ENCODE data around the gene TRIP12.
"Not testable (repeated sequence)": the region's sequence is repeated elsewhere in the genome, so short reads cannot be mapped to it uniquely, and the experiment has no call there.

The TRIP12 gene

DNA sequence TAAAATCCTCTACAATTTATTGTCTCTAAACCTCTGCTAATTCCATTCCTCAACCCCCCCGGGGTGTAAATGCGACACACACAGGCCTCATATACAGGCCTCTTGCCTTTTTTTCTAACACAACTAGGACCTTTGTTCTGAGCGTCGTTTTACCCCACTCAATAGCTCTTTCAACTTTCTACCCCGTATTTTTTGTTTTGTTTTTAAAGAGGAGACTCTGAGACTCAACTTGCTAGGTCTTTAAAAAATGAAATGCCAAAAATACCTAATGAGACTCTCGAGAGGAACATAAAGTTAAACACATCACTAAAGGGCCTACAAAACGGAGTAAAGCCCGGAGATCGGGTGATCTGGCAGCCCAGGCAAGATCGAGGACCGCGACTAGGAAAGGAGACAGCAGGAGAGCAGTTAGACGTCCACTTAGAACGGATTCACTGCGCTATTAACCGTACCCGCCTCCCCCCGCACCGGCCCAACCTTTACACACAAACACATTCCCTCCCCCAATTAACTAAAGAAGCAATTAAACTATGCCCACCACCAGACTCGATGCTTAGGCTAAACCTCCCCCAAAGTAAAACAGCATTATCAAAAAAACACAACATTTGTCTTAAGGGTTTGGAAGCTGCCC is 1.7 kb downstream of the TRIP12 start:
- peak; percentile 27 for DNase-seq

GRCh38 chr2:229917793-229918192 is 4.0 kb downstream of the TRIP12 start:
- no peak for DNase-seq

DNA sequence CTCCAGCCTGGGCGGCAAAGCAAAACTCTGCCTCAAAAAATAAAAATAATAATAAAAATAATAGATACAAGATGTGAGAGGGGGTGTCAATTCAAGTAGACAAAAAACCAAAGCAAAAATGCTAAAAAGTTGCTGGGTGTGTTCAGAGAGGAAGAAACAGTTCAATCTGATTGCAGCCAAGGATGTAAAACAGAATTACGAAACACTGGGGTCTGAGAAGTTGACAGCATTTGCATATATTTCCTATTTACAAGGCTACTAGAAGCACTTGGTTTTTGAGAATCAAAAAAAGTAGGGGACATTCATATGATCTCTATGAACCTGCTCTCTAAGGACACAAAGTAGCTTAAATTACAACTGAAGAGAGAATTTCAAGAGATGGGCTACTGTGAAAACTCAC is 7.6 kb downstream of the TRIP12 start:
- DNase-seq = no peak

GRCh38 chr2:229910832-229911412 is 10.9 kb downstream of the TRIP12 start:
- no peak for DNase-seq

GRCh38 chr2:229910147-229910831 is 11.5 kb downstream of the TRIP12 start:
- DNase-seq = no peak

DNA sequence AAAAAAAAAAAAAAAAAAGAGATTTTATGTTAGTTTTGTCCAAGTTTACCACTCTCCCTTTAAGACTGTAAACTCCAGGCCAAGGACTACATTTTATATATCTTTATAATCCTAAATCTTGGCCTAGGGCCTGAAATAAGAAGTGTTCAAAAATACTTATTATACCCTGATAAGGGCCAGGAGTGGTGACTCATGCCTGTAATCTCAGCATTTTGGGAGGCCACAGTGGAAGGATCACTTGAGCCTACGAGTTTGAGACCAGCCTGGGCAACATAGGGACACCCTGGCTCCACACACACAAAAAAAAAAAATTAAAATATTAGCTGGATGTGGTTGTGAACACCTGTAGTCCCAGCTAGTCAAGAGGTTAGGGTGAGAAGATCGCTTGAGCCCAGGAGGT is 12.7 kb downstream of the TRIP12 start:
- no peak for DNase-seq

GRCh38 chr2:229905601-229906000 is 16.2 kb downstream of the TRIP12 start:
- DNase-seq = no peak

- DNase-seq = no peak
Measured at GRCh38 chr2:229903037-229903436, 18.8 kb downstream of the TRIP12 start.

DNA sequence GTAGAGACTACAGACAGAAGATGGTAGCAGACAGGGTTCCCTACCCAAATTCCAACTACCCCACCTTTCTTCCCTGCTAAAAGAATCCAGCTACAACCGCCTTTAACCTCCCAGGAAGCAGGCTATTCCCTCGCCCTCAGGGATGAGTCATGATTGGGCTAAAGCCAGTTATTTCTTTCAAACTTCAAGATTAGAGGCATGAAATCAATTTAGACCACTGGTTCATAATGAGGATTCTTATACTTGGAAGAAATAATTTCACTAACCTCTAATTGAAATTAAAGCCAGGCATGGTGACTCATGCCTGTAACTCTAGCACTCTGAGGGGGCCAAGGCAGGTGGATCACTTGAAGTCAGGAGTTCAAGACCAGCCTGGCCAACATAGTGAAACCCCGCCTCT is 20.0 kb downstream of the TRIP12 start:
- DNase-seq = no peak

- not testable (repeated sequence) for DNase-seq
Measured at GRCh38 chr2:229900514-229900913, 21.3 kb downstream of the TRIP12 start.

- no peak for DNase-seq
Measured at GRCh38 chr2:229900012-229900411, 21.8 kb downstream of the TRIP12 start.

- no peak for DNase-seq
Measured at GRCh38 chr2:229899604-229900003, 22.2 kb downstream of the TRIP12 start.

DNA sequence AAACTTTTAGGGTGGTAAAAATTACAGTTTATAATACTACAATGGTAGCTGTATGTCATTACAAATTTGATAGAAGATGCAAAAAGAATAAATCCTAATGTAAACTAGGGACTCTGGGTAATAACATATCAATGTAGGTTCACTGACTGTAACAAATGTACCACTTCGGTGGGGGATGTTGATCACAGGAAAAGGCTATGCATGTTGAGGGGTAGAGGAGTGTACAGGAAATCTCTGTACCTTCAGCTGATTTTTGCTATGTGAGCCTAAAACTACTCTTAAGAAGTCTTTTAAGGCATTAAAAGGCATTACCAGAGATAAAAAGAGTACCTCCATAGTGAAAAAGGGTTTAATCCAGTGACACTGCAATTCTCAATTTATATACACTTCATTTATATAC is 25.0 kb downstream of the TRIP12 start:
- no peak for DNase-seq

DNA sequence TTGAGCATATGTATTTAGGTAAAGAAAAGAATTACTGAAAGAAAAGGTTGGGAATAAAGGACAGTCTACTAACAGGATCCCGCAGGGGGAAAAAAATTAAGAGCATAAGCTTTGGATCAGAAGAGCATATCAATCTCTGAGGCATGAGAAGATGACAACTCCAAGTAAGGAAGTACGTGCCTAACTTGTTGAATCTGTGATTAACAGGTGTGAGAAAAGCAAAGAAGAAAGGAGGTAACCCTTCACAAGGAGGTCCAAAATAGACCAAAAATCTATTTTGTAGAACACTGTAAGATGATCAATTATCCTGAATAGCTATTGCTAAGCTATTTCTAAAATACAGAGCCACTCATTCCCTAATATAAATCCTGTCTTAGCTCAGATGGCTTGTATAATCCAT is 32.8 kb downstream of the TRIP12 start:
- DNase-seq = no peak

DNA sequence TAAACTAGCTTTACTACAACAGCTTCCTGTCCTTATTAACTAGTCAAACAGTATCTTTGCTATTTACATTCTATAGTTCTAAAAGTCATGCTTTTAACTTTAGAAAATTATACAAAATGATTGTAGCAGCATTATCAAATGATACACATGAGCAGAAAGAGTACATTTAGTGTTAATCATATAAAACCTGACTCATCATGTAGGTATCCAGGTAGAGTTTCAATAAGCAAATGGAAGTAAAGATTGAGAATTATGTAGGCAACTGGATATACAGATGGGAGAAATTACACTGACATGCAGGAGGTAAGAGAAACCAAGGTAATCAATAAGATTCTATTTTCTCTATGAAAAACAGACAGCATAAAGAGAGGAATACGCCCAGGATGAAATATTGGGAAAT is 33.8 kb downstream of the TRIP12 start:
- no peak for DNase-seq

DNA sequence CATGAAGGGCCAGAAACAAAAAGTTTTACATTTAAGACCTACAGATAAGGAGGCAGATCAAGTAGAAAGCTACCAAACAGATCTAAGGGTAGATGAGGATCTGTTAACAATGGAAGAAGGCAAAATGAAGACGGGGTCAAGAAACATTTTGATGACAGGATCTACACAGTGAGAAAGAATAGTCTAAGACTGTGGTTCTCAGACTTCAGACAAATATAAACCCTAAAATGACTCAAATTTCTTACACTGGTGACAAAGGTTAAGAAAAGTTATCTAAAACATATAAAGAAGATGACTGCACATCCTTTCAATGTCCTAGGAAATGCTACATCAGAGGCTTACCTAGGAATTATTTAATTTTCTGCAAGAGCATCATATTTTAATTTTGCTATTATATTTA is 34.4 kb downstream of the TRIP12 start:
- DNase-seq = no peak

DNA sequence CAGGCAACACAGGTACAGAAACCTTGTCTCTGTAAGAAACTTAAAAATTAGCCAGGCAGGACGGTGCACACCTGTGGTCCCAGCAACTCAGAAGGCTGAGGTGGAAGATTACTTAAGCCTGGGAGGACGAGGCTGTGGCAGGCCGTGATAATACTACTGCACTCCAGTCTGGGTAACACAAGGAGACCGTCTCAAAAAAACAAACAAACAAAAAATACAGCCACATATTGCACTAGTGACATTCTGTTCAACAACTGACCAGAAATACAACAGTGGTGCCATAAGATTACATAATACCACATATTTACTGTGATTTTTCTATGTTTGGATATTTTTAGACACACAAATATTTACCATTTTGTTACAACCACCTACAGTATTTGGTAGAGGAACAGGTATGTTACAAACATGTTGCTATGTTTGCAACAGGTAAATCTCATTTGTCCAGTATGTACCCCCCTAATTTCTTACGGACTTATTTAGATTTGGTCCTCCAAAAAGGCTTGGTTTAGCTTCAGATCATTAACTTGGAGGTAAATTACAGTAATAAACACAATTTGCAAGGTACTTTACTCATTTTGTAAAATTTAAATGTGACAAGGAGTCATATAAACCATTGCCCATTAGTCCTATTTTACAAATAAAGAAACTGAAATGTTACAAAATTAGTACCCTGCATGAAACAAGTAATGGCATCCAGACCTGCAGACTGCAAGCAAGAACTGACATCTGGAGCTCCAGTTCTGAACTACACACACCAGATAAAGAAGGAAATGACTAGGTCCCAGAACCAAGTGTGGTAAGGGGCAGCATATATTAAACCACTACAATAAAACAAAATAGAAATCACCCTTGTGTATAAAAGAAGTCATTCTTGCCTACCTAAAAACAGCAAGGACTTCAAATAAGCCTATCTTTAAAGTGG is 36.8 kb downstream of the TRIP12 start:
- DNase-seq = no peak

DNA sequence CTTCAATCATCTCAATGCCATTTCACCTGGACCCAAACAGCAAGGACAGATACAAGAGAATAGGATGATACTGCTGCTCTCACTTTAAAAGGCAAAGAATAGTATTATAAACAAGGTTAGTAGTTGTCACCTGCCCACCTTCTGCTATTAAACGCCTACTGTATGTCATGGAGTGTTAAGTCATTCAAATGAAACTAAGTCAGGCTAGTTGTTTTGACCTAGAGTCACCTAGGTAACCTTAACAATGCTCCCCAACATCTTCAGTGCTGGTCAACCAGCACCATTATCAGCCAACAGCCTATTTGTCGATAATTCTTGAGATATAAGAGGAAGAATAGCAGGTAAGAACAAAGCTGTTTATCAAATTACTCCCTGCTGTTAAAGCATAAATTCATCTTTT is 39.2 kb downstream of the TRIP12 start:
- no peak for DNase-seq

GRCh38 chr2:229880892-229881586 is 40.8 kb downstream of the TRIP12 start:
- DNase-seq = no peak

DNA sequence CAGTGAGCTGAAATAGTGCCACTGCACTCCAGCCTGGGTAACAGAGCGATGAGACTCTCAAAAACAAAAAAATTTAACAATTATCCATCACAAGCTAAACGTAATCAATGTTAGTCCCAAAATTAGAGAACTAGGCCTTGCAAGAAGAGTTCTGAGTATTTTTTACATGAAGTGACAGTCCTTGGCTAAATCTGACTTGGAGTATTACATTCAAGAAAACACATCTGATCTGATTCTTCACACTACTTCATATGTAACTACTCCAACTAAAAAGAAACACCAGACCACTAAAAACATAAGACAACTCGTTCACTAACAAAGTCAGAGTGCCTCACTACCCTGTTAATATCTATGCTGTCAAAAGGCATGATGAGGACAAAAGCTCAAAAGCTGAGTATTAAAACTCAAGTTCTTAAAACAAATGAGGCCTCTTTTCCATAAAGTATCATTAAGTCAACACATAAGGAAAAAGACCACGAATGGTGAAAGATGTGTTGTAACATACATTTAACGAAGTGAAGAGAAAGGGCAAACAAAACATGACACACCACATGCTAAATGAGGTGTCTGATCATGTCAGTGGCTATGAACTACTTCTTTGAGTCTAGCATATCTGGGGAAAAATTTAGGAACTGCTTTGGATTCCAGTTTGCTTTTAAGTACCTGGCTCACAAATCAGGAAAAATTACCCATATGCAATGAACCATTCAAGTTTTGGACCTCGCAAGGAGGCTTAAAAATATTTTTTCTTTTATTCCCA is 42.4 kb downstream of the TRIP12 start:
- DNase-seq = no peak

DNA sequence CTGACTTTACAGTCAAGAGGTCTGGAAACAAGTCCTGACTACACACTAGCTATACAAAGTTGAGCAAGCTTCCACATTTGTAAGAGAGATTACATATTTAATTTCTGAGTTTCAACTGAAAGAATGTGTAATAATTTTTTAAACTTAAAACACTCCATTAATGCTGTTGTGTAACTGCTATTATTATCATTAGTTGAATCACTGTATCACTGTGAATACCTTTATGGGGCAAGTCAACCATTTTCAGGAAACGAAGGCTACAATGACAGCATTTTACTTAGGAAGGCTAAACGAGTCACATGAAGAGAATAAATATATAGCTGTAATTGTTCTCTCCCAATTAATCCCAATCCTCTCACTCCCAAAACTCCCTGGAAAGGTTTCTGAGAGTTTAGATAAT is 46.3 kb downstream of the TRIP12 start:
- no peak for DNase-seq

DNA sequence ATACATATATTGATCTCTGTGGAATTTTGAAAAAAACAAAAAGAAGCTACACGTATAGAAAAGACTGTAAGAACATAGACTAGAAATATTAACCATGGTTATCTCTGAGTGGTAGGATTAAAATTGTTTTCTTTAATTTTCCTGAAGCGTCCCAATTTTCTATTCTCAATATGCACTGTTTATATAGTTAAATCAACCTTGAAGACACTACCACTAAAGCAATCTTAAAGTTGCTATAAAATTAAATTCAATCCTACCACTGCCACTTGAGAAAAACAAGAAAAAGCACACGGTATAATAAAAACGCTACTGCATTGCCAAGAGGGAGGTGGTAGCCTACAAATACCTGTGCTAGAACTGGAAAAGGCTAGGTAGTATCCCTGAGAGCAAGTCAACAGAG is 47.2 kb downstream of the TRIP12 start:
- DNase-seq = no peak

Measured in activated effector memory CD4-positive, alpha-beta T cell treated with Interleukin-2 at 50 U/mL for 16 hours (primary cell).